Panc1 (cell line): ENCODE measurements around the gene LARP4B.

Experiments used
- CTCF ChIP-seq: fragments of 450-650 bp; IDR thresholded peaks from 2 replicates; pipeline ENCODE4 v1.5.1; 2017; ENCODE audit warnings: mild to moderate bottlenecking
- POLR2AphosphoS5 ChIP-seq: IDR thresholded peaks from 2 replicates; pipeline ENCODE4 v1.6.1; 2012; ENCODE audit warnings: mild to moderate bottlenecking, low read depth, low read length, moderate library complexity
- REST ChIP-seq, 2 experiments: IDR thresholded peaks; 2 replicates each; pipeline ENCODE4 v1.6.1; 2011 to 2012; ENCODE audit warnings: low read depth in 2 of 2, control low read depth in 1 of 2, low read length in 1 of 2, mild to moderate bottlenecking in 1 of 2, moderate library complexity in 1 of 2; ENCODE audit not compliant: insufficient read depth in 1 of 2
- TCF7L2 ChIP-seq: IDR thresholded peaks from 2 replicates; pipeline ENCODE4 v1.6.1; 2011; ENCODE audit warnings: mild to moderate bottlenecking, low read depth, low read length, inconsistent platforms

- no peak for TF ChIP-seq CTCF
- no peak for TF ChIP-seq POLR2AphosphoS5
- TF ChIP-seq TCF7L2: no peak
- TF ChIP-seq REST (IDR thresholded peaks at IDR 0.05; ENCODE audit: insufficient read depth in 1 of 2, low read depth in 2 of 2, low read length in 1 of 2): no peak
Measured at GRCh38 chr10:932589-932988, 1.1 kb upstream of the LARP4B start.
